GM19328 (cell line): ENCODE measurements around the gene SPACDR.

ENCODE experiments used
- ATAC-seq: cut with Tn5 transposase; IDR thresholded peaks from one replicate; pipeline ENCODE4 v1.9.1; 2021; ENCODE audit warnings: mild to moderate bottlenecking, moderate library complexity; ENCODE audit not compliant: unreplicated experiment

Gene SPACDR

GRCh38 chr7:100419660-100420226 lies 44.3 kb downstream of the SPACDR start:
- ATAC-seq: no peak

DNA sequence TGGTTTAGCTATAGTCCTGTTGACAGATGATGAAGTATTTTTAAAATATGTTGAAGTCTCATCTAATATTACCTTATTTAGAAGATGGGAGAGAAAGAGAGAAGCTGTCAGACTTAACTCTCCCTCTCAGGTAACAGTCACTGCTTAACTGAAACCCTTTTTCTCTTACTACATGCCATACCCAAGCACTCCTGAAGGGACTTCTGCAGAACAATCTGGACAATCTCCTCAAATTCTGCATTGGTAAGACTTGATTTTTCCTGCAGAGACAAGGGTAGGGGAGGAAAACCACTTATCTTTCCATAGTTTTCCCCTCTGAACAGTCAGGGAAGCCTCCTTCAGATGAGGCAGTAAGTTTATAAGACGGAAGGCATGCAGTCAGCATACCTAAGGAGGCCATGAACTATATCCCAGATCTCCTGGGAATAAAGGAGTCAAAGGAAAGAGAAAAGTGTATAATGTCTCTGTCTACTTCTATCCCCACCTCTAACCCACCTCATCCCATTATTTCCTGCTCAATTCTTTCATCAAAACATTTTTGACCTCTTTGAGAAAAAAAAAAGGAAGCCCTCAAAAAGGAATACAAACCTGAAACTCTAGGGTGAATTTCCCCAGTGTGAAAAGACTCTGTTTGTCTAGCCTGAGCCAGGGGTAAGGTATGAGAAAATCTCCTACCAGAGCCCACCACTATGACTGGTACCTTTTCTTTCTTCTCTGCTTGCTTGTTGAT lies 45.0 kb downstream of the SPACDR start:
- no peak for ATAC-seq

DNA sequence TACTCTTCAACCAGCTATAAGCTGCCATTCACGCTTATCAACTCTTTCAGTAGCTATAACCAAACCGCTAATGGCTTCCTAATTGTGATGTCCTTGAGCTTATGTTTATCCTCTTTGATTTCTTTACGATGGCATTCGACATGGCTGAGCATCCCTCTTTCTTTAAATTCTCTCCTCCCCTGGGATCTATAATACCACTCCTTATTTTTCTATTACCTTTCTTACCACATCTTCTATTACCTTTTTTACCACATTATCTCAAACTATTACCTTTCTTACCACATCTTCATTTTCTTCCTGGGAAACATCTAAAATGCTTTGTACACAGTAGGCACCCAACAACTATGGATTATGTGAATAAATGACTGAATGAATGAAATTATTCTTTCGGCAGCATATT lies 48.6 kb downstream of the SPACDR start:
- ATAC-seq: no peak

DNA sequence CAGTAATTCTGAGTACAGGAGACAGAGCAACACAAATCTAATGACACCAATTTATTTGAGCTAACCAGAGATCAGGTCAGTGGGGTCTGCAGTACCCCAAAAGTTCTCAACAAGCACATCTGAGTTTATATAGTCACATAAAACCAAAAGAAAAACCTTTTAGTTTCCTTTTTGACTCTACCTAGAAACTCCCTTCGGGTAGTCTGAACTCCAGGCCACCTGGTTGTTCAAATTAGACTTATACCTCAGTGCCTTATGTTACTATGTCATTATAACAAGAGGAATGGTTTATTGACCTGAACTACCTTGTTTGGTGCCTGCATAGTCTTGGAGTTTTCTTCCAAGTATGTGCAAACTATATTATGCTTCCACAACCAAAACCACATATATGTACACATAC lies 50.2 kb downstream of the SPACDR start:
- ATAC-seq: no peak

DNA sequence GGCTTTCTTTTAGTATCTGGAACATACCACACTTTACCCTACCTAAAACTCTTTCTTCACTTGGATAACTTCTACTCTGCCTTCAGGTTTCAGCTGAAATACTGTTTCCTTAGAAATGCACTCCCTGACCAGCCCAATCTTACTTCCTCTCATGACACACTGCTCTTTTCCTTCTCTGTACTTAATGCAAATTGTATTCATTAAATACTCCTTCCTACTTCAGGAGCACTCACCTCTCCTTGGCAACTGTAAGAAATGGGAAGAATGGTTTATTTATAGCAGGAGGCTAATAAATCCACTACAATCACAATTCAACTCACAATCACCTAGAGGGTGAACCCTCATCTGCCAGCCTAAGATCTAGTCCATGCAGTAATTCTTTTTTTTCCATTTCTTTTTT lies 50.7 kb downstream of the SPACDR start:
- ATAC-seq: no peak

DNA sequence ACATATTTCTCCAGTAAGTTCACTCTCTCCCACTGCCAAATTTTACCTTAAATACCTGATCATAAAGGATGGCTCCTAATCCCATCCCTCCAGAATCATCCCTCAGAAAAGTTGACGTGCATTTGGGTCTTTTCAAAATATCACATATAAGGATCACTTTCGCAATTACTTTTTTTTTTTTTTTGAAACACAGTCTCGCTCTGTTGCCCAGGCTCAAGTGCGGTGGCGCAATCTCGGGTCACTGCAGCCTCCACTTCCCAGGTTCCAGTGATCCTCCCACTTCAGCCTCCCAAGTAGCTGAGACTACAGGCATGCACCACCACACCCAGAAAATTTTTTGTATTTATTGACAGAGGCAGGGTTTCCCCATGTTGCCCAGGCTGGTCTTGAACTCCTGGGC lies 53.0 kb downstream of the SPACDR start:
- ATAC-seq: no peak

- no peak for ATAC-seq
Measured at GRCh38 chr7:100407285-100408180, 56.5 kb downstream of the SPACDR start.

DNA sequence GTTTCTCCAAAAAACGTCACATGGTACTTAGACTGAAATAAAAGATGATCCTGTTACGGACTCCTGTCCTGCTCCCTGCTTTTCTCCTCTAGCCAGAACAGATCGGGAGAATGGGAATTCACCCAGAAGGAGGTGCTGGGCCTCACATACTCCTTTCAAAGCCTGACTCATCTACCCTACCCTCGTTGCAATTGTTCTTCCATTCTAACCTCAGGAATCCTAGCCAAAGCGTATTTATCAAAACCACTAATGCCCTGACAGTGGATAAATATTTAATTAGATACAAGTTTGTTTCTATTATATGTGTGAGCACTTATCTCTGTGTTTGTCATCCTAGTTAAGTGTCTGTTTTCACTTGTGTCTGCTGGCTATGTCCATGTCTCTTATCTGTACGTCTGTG lies 57.3 kb downstream of the SPACDR start:
- no peak for ATAC-seq
